ENCODE results near the gene RAB36. TPM values are rescaled to one million over a fixed set of nuclear protein-coding genes. Genes with fewer than 3 reads are reported as not detected.

The RAB36 gene
- total and polyA plus RNA-seq, 2 donors (not counting 1 experiment from before 2014, with no cell fraction given), result 1.1 to 3.3 TPM

- Histone ChIP-seq H3K9ac (ENCODE audit: low read length) (no peak overlapping the region), H3K4me1 (ENCODE audit: control insufficient read depth in 2 of 2, insufficient read depth in 2 of 2, low read length in 2 of 2) (no peaks in the 10 kb centered on the region)
- CTCF ChIA-PET, result interaction anchor here (1.1 to 2.0 kb wide), 2 partner anchors 144 to 178 kb away, joined by 3 to 6 read pairs; no protein-coding TSS in a partner anchor
Observed at GRCh38 chr22:23104187-23104971, 40.9 kb upstream of the RAB36 start.

More at GRCh38 chr22:23104187-23104971, 40.9 kb upstream of the RAB36 start:
- ATAC-seq (ENCODE audit: low read depth) (no peak), DNase-seq (no peak)
- 89% methylated on average over 10 of the region's 12 CpGs for WGBS (ENCODE audit: insufficient coverage)
- no peaks in the 10 kb centered on the region for H3K27me3 ChIP-seq (replicated peaks in 1 of 4; ENCODE audit: control extremely low read depth in 1 of 4, control insufficient read depth in 3 of 4, insufficient read depth in 4 of 4, low read length in 3 of 4)
- no peaks in the 10 kb centered on the region for H3K27me3 Mint-ChIP-seq
- H3K4me2 ChIP-seq (replicated peaks; ENCODE audit: low read depth, low read length, poor library complexity, severe bottlenecking), result no peak overlapping the region
- no peaks in the 10 kb centered on the region for H3K9me3 Mint-ChIP-seq (ENCODE audit: insufficient read depth)
- H3K9me3 ChIP-seq (ENCODE audit: control extremely low read depth in 1 of 3, control insufficient read depth in 2 of 3, insufficient read depth in 1 of 3, low read length in 2 of 3), result no peaks in the 10 kb centered on the region
- H2AFZ ChIP-seq (ENCODE audit: insufficient read depth, low read depth, low read length, poor library complexity, severe bottlenecking), result no peak overlapping the region
- H3K36me3 ChIP-seq (replicated peaks in 1 of 2; ENCODE audit: control extremely low read depth in 1 of 2, control insufficient read depth in 1 of 2, extremely low read depth in 1 of 2, insufficient read depth in 2 of 2, low read length in 1 of 2), result no peaks in the 10 kb centered on the region
- H4K20me1 ChIP-seq (ENCODE audit: control insufficient read depth, insufficient read depth, low read length, poor library complexity, severe bottlenecking), result no peaks in the 10 kb centered on the region
- H3K27ac Mint-ChIP-seq, result no peak overlapping the region
- H3K4me3 ChIP-seq (ENCODE audit: control extremely low read depth in 1 of 5, extremely low read depth in 1 of 5, insufficient read depth in 1 of 5, low read depth in 2 of 5, low read length in 4 of 5), result no peak overlapping the region
- TF ChIP-seq EZH2 (IDR thresholded peaks at IDR 0.05; ENCODE audit: borderline replicate concordance, insufficient read depth, low read depth, low read length, poor library complexity, severe bottlenecking) (no peak), CTCF (IDR thresholded peaks at IDR 0.05) (no peak)
- H3K79me2 ChIP-seq (ENCODE audit: control insufficient read depth, insufficient read depth, low read length), result no peaks in the 10 kb centered on the region
- peaks cover 3% of the 10 kb centered on the region for H3K4me1 Mint-ChIP-seq
- intact Hi-C loops (cut with micrococcal nuclease), result no loop called here
- H3K27ac ChIP-seq (ENCODE audit: low read length in 2 of 2), result no peak overlapping the region
- H3K4me3 Mint-ChIP-seq, result no peak overlapping the region
- POLR2A ChIA-PET, result no interaction called here

Data from B cell (primary cell).